ENCODE measurements around the gene LHX2.

Gene LHX2

GRCh38 chr9:124077915-124078572 lies 66.5 kb downstream of the LHX2 start:
- no peak for TF ChIP-seq CTCF (IDR thresholded peaks at IDR 0.05; ENCODE audit: low read length, missing control alignments)
- H3K4me3 ChIP-seq (replicated peaks; ENCODE audit: low read depth, low read length), result no peak overlapping the region
- DNase-seq (ENCODE audit: low read depth), result peak; percentile 16

GRCh38 chr9:124078641-124079040 lies 67.1 kb downstream of the LHX2 start:
- DNase-seq (ENCODE audit: low read depth), result peak; percentile 68
- H3K4me3 ChIP-seq (replicated peaks; ENCODE audit: low read depth, low read length), result no peak overlapping the region
- TF ChIP-seq CTCF (IDR thresholded peaks at IDR 0.05; ENCODE audit: low read length, missing control alignments), result no peak

- peak; percentile 58 for DNase-seq (ENCODE audit: low read depth)
- TF ChIP-seq CTCF (IDR thresholded peaks at IDR 0.05; ENCODE audit: low read length, missing control alignments), result no peak
- no peak overlapping the region for H3K4me3 ChIP-seq (replicated peaks; ENCODE audit: low read depth, low read length)
Observed at GRCh38 chr9:124079176-124079925, 67.8 kb downstream of the LHX2 start.

- TF ChIP-seq CTCF (IDR thresholded peaks at IDR 0.05; ENCODE audit: low read length, missing control alignments), result no peak
- no peak overlapping the region for H3K4me3 ChIP-seq (replicated peaks; ENCODE audit: low read depth, low read length)
Observed at GRCh38 chr9:124082622-124083021, 71.1 kb downstream of the LHX2 start.

More at GRCh38 chr9:124082622-124083021, 71.1 kb downstream of the LHX2 start:
- no peak for DNase-seq (ENCODE audit: low read depth)
